22Rv1 (cell line): ENCODE measurements around the gene BABAM2.

Experiments used
- H3K27ac ChIP-seq: fragments of 450-650 bp; 2 replicates; pipeline ENCODE4 v1.5.1; 2017
- ZFX ChIP-seq: fragments of 450-650 bp; IDR thresholded peaks from 2 replicates; pipeline ENCODE4 v1.6.1; 2017; ENCODE audit warnings: antibody characterized with exemption, borderline replicate concordance
- TF ChIP-seq, protein P1 (sequence below): fragments of 450-650 bp; IDR thresholded peaks from 2 replicates; pipeline ENCODE4 v1.5.1; 2017; ENCODE audit warnings: mild to moderate bottlenecking

Gene BABAM2

DNA sequence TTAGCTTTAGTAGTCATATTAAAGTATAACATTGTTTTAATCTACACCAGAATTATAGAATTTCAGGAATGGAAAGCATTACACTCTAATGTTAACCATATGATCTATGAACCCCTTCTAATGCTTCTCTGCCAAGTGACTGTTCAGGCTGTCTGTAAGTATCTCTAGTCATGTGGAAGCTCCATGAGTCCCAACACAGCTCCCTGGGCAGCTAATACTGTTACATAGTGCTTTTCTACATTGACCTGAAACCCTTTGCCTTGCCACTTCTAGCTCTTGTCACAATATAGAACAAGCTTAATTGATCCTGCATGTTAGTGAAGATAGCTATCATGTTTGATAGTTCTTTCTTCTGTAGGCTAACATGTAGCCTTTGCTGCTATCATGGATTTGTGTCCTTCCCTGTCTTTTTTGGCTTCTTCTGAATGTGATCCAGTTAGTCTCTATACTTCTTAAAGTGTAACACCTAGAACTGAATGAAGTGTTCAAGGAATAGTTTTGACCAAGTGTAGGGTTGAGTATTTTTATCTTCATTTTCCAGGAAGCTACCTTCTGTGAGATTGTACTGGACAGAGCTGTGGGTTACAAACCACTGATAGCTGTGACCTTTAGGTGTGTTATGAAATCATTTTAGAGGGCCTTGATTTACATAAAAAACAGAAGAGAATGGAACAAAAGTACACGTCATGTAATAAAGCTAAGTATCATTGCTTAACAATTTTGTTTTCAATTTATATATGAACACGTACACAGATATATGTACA lies 23.7 kb downstream of the BABAM2 start:
- TF ChIP-seq, protein P1, sequence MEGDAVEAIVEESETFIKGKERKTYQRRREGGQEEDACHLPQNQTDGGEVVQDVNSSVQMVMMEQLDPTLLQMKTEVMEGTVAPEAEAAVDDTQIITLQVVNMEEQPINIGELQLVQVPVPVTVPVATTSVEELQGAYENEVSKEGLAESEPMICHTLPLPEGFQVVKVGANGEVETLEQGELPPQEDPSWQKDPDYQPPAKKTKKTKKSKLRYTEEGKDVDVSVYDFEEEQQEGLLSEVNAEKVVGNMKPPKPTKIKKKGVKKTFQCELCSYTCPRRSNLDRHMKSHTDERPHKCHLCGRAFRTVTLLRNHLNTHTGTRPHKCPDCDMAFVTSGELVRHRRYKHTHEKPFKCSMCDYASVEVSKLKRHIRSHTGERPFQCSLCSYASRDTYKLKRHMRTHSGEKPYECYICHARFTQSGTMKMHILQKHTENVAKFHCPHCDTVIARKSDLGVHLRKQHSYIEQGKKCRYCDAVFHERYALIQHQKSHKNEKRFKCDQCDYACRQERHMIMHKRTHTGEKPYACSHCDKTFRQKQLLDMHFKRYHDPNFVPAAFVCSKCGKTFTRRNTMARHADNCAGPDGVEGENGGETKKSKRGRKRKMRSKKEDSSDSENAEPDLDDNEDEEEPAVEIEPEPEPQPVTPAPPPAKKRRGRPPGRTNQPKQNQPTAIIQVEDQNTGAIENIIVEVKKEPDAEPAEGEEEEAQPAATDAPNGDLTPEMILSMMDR = no peak
- H3K27ac ChIP-seq = no peak overlapping the region

- no peak overlapping the region for H3K27ac ChIP-seq
- no peak for TF ChIP-seq ZFX
- TF ChIP-seq, protein P1 = no peak
Observed at GRCh38 chr2:27914805-27915175, 24.3 kb downstream of the BABAM2 start.

GRCh38 chr2:27915191-27915590 lies 24.7 kb downstream of the BABAM2 start:
- H3K27ac ChIP-seq = no peak overlapping the region
- TF ChIP-seq, protein P1 = no peak
- TF ChIP-seq ZFX = no peak

- H3K27ac ChIP-seq = peak overlapping the region; percentile 51
- TF ChIP-seq, protein P1 = no peak
- TF ChIP-seq ZFX = no peak
Observed at GRCh38 chr2:27915874-27916273, 25.3 kb downstream of the BABAM2 start.

DNA sequence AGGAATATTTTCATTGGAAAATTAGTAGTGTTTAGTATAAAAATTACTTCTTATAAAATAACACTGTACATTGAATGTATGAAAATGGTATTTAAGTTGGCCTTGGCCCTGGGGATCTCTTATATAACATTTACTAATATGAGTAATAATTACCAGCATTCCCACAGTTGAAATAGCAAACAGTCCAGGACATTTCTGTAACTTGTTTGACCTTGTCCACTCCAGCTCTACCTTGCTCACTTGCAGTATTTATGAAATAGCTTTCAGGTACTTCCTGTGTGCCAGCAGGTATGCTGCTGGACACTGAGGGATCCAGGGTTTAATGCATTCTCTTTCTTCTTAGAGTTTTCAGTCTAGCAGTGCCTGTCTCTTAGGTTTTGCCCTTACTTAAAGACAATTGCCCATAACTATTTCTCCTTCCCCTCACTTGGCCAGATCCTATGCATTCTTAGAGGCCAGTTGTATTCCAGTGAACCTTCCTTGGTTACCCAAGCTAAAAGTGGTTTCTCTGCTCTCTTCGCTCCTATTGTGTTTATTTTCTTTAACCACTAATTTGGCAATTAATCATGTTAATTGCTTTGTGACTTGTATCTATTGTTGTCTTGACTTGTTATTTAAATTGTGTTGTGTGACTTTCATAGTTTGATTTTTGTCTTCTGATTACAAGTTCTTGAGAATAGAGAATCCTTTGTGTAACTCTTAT lies 25.9 kb downstream of the BABAM2 start:
- H3K27ac ChIP-seq = peak overlapping the region; percentile 51

DNA sequence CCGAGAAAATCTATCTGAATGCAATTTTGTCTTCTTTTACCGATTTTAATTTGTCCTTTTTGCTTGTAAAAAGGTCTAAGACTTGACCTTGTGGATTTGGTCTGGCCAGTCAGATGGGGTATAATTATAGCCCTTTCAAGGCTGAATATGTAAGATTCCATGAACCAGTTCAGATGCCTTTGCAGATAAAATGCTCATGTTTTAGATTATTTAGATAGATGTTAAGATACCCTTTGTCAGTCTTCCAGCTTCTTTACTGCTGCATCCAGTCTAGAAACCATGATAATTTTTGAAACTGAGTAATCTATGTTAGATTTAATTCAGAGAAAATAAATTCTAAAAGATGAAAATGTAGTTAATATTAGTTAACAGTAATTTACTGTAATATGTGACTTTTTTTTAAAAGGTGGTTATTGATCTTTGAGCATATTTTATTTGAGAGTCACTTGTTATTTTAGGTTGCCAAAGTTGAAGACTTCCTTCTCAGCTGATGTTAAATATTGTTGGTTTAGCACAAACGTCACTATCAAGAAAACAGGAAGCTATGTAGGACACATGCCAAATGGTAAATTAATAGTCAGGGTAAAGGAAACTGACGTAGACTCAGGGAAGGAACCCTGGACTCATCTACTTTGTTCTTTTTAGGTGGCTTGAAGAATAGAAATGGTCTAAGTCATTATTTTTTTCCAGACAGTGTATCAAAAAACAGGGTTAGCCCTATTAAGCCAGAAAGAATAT lies 29.8 kb downstream of the BABAM2 start:
- no peak overlapping the region for H3K27ac ChIP-seq
- TF ChIP-seq ZFX = no peak
- TF ChIP-seq, protein P1 = no peak

More for the DNA sequence above, 25.9 kb downstream of the BABAM2 start:
- TF ChIP-seq ZFX = no peak
- TF ChIP-seq, protein P1 = no peak

DNA sequence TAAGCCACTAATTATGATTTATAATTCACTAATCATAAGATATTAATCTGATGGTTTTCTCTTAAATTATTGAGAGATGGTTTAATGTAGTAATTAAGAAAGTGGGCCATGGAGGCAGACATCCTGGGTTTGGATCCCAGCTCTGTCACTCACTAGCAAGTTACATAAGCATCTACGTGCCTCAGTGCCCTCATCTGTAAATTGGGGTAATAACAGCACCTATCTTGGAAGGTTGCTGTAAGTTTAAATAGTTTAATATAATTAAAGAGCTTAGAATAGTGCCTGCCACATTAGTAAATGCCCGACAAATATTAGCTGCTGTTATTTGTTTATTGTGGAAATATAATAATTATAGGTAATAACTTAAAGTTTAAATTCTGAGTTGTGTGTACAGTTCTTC lies 30.9 kb downstream of the BABAM2 start:
- TF ChIP-seq, protein P1 = no peak
- no peak for TF ChIP-seq ZFX
- H3K27ac ChIP-seq = no peak overlapping the region
